Inferior parietal cortex (tissue), 1 donor: ENCODE results near the gene SMYD3.
"Not testable (repeated sequence)": the region's sequence is repeated elsewhere in the genome, so short reads cannot be mapped to it uniquely, and the experiment has no call there.

Source experiments
- DNase-seq: peaks from one replicate; pipeline ENCODE4 v3.0.0-alpha.2; 2016; ENCODE audit errors: extremely low spot score

The SMYD3 gene

GRCh38 chr1:245835386-245835785, 671.7 kb downstream of the SMYD3 start:
- DNase-seq: peak; percentile 19

GRCh38 chr1:245834002-245834401, 673.1 kb downstream of the SMYD3 start:
- no peak for DNase-seq

GRCh38 chr1:245832771-245833527, 674.1 kb downstream of the SMYD3 start:
- no peak for DNase-seq

GRCh38 chr1:245831518-245831917, 675.6 kb downstream of the SMYD3 start:
- DNase-seq: no peak

- DNase-seq: no peak
These were observed 677.3 kb downstream of the SMYD3 start for GRCh38 chr1:245829826-245830225.

GRCh38 chr1:245829194-245829593, 677.9 kb downstream of the SMYD3 start:
- no peak for DNase-seq

- no peak for DNase-seq
These were observed 679.8 kb downstream of the SMYD3 start for GRCh38 chr1:245827301-245827700.

GRCh38 chr1:245825128-245825901, 681.8 kb downstream of the SMYD3 start:
- DNase-seq: no peak

GRCh38 chr1:245823408-245824147, 683.5 kb downstream of the SMYD3 start:
- no peak for DNase-seq

- DNase-seq: no peak
These were observed 684.1 kb downstream of the SMYD3 start for GRCh38 chr1:245822996-245823395.

GRCh38 chr1:245818363-245818762, 688.7 kb downstream of the SMYD3 start:
- DNase-seq: not testable (repeated sequence)

- not testable (repeated sequence) for DNase-seq
These were observed 690.6 kb downstream of the SMYD3 start for GRCh38 chr1:245816496-245816895.

- no peak for DNase-seq
These were observed 692.4 kb downstream of the SMYD3 start for GRCh38 chr1:245814651-245815050.

GRCh38 chr1:245812278-245812677, 694.8 kb downstream of the SMYD3 start:
- DNase-seq: no peak

GRCh38 chr1:245810789-245811337, 696.2 kb downstream of the SMYD3 start:
- peak; percentile 16 for DNase-seq

- no peak for DNase-seq
These were observed 696.8 kb downstream of the SMYD3 start for GRCh38 chr1:245810181-245810769.

GRCh38 chr1:245809361-245809760, 697.7 kb downstream of the SMYD3 start:
- DNase-seq: no peak

GRCh38 chr1:245807954-245808719, 698.9 kb downstream of the SMYD3 start:
- no peak for DNase-seq

GRCh38 chr1:245807306-245807705, 699.8 kb downstream of the SMYD3 start:
- DNase-seq: no peak

GRCh38 chr1:245805532-245805931, 701.5 kb downstream of the SMYD3 start:
- DNase-seq: no peak

GRCh38 chr1:245804696-245805095, 702.4 kb downstream of the SMYD3 start:
- DNase-seq: no peak
